GM12878 (cell line): ENCODE data around the gene KIAA1143. TPM values are rescaled to one million over a fixed set of nuclear protein-coding genes. Genes with fewer than 3 reads are reported as not detected.

Experiments used
- ATAC-seq: fragments of 200-7000 bp; cut with Tn5 transposase; 3 replicates; pipeline ENCODE4 v1.9.1; 2020; ENCODE audit warnings: mild to moderate bottlenecking, moderate library complexity
- Bru-seq: library from RNA; stranded (reverse); fragments of 400-500 nt; gene quantifications from one replicate; lab custom pipeline; 2021; lab: Mats Ljungman, UMichigan
- BruChase-seq, 2 experiments: library from RNA; stranded (reverse); fragments of 400-500 nt; gene quantifications; one replicate each; lab custom pipeline; 2021; lab: Mats Ljungman, UMichigan
- BruUV-seq: library from RNA; stranded (reverse); fragments of 400-500 nt; replicated peaks from 2 replicates; lab custom pipeline; 2021; lab: Mats Ljungman, UMichigan
- CTCF ChIA-PET: fragments of 300-600 bp; sonication (Branson Sonifier 250); formaldehyde crosslinking; extraction: SDS; loops from one replicate; lab custom pipeline; 2021; ENCODE audit warnings: inconsistent platforms; lab: Yijun Ruan, JAX
- POLR2A ChIA-PET: fragments of 350-600 bp; formaldehyde crosslinking; extraction: SDS; loops from one replicate; lab custom pipeline; 2021; ENCODE audit warnings: inconsistent platforms; lab: Charles Lee
- RAD21 ChIA-PET: fragments of 300-600 bp; sonication (Branson Sonifier 250); formaldehyde crosslinking; loops from one replicate; lab custom pipeline; 2023; ENCODE audit warnings: antibody characterized with exemption; ENCODE audit not compliant: unreplicated experiment; lab: Charles Lee
- SMC1A ChIA-PET: fragments of 300-600 bp; sonication (Branson Sonifier 250); formaldehyde crosslinking; loops from one replicate; lab custom pipeline; 2023; ENCODE audit not compliant: unreplicated experiment, uncharacterized antibody; lab: Charles Lee
- DNase-seq: peaks from one replicate; pipeline ENCODE4 v3.0.0-alpha.2; 2011; ENCODE audit warnings: low read depth, low spot score
- FAIRE-seq: peaks from 3 replicates; lab custom pipeline; 2011; peaks lifted over from hg19 to GRCh38; lab: Jason Lieb, UNC
- H2AFZ ChIP-seq: 2 replicates; pipeline ENCODE4 v1.6.0; 2011; ENCODE audit warnings: low read depth, low read length, control low read depth; ENCODE audit not compliant: control insufficient read depth
- H3K27ac ChIP-seq: 2 replicates; pipeline ENCODE4 v1.5.1; 2011; ENCODE audit warnings: control low read depth; ENCODE audit not compliant: control insufficient read depth, insufficient read depth
- H3K27me3 ChIP-seq, 2 experiments: replicated peaks in 1 of 2; 2 replicates each; pipeline versions ENCODE4 v1.6.0 to v1.6.1; 2011; ENCODE audit warnings: low read length in 1 of 2; ENCODE audit not compliant: control insufficient read depth in 2 of 2, insufficient read depth in 2 of 2
- H3K36me3 ChIP-seq, 2 experiments: 2 replicates each; pipeline ENCODE4 v1.5.1; 2011; ENCODE audit warnings: low read length in 1 of 2; ENCODE audit not compliant: control insufficient read depth in 2 of 2, insufficient read depth in 2 of 2
- H3K4me1 ChIP-seq: 2 replicates; pipeline ENCODE4 v1.6.1; 2011; ENCODE audit warnings: mild to moderate bottlenecking, low read length, moderate library complexity, mixed read lengths; ENCODE audit not compliant: control insufficient read depth, insufficient read depth
- H3K4me2 ChIP-seq: 2 replicates; pipeline ENCODE4 v1.6.0; 2011; ENCODE audit warnings: control low read depth; ENCODE audit not compliant: control insufficient read depth, insufficient read depth
- H3K4me3 ChIP-seq: fragments of 200-600 bp; sonication (generic); 2 replicates; pipeline ENCODE4 v1.5.1; 2016
- H3K79me2 ChIP-seq: 2 replicates; pipeline ENCODE4 v1.6.0; 2011; ENCODE audit warnings: low read length; ENCODE audit not compliant: control insufficient read depth, insufficient read depth
- H3K9ac ChIP-seq: 2 replicates; pipeline ENCODE4 v1.8.0; 2011; ENCODE audit warnings: low read length, control low read depth, mixed read lengths; ENCODE audit not compliant: control insufficient read depth, insufficient read depth
- H3K9me3 ChIP-seq: replicated peaks from 3 replicates; pipeline ENCODE4 v1.5.1; 2011; ENCODE audit warnings: mild to moderate bottlenecking, low read length; ENCODE audit not compliant: control insufficient read depth, insufficient read depth
- H4K20me1 ChIP-seq: 2 replicates; pipeline ENCODE4 v1.6.0; 2011; ENCODE audit not compliant: control insufficient read depth, insufficient read depth
- HDAC2 ChIP-seq: fragments of 200-600 bp; sonication (generic); IDR thresholded peaks from 2 replicates; pipeline ENCODE4 v1.6.1; 2017
- JUND ChIP-seq: IDR thresholded peaks from 2 replicates; pipeline ENCODE4 v1.6.1; 2012; ENCODE audit warnings: low read depth, mild to moderate bottlenecking, low read length, improper control_type of control experiment, moderate library complexity
- POU2F2 ChIP-seq: IDR thresholded peaks from 3 replicates; pipeline ENCODE4 v1.6.1; 2011; ENCODE audit warnings: low read depth, mild to moderate bottlenecking, low read length, borderline replicate concordance
- TBL1XR1 ChIP-seq: IDR thresholded peaks from 2 replicates; pipeline ENCODE4 v1.6.1; 2012; ENCODE audit warnings: low read depth, low read length, improper control_type of control experiment
- WRNIP1 ChIP-seq: IDR thresholded peaks from 2 replicates; pipeline ENCODE4 v1.6.1; 2011; ENCODE audit warnings: low read depth, low read length, improper control_type of control experiment, borderline replicate concordance
- WGBS: methylation state at CpG from one replicate; pipeline ENCODE4 v1.1.6; 2016; ENCODE audit warnings: low lambda C conversion rate; ENCODE audit not compliant: insufficient replicate concordance, insufficient coverage; ENCODE audit errors: missing lambda C conversion rate; 5-methylcytosine and 5-hydroxymethylcytosine counted together
- in situ Hi-C: fragments of 300-500 bp; cut with MboI; formaldehyde crosslinking; loops from 9 replicates; pipeline ENCODE4 v1.14.3; 2018; ENCODE audit warnings: mixed read lengths
- intact Hi-C: fragments of 100-400 bp; cut with micrococcal nuclease; formaldehyde crosslinking; loops from one replicate; pipeline ENCODE4 v1.14.2; 2022; ENCODE audit not compliant: unreplicated experiment
- long read RNA-seq, 2 experiments: library from polyadenylated mRNA; unstranded; transcript quantifications; one replicate each; pipeline ENCODE4 v2.0.0, GENCODE V29; 2019 to 2020
- polyA minus RNA-seq, 3 experiments: library from RNA; depleted of rRNA, polyadenylated mRNA; stranded (reverse); fragments of >200 nt; gene quantifications; 2 replicates each; pipeline ENCODE4 v1.2.3, GENCODE V29; 2011
- polyA plus RNA-seq, 11 experiments: library from polyadenylated mRNA; depleted of rRNA in 4 of 11; unstranded in 6 of 11; stranded (reverse) in 5 of 11; fragments of >200 nt; fragmentation: Nextera tagmentation in 4 of 11; fragmentation: Illumina TruSeq in 1 of 11; extraction: Ambion mirVana in 4 of 11; extraction: Trizol in 1 of 11; gene quantifications; 1 replicate in 1 of 11; 2 replicates in 10 of 11; pipeline versions ENCODE4 v1.2.1 to v1.2.3, GENCODE V29; 2011 to 2016; ENCODE audit warnings: inconsistent platforms in 2 of 11, missing spikeins in 2 of 11, low read depth in 1 of 11
- total RNA-seq, 4 experiments: library from RNA; depleted of rRNA in 3 of 4; stranded (reverse); fragments of >200 nt in 3 of 4; fragmentation: Illumina TruSeq in 1 of 4; extraction: Trizol in 1 of 4; gene quantifications; 2 replicates each; pipeline versions ENCODE4 v1.2.1 to v1.2.3, GENCODE V29; 2013 to 2021
- TF ChIP-seq, protein P1 (sequence below): fragments of 450-650 bp; IDR thresholded peaks from 2 replicates; pipeline ENCODE4 v1.6.1; 2017; ENCODE audit warnings: mild to moderate bottlenecking, moderate library complexity
- TF ChIP-seq, protein P2 (sequence below): IDR thresholded peaks from 2 replicates; pipeline ENCODE4 v1.6.1; 2011; ENCODE audit warnings: borderline replicate concordance, low read depth, mild to moderate bottlenecking, moderate library complexity, mixed read lengths, low read length; ENCODE audit not compliant: insufficient read depth; ENCODE audit errors: extremely low read length
- TF ChIP-seq, protein P3 (sequence below): fragments of 450-650 bp; IDR thresholded peaks from 2 replicates; pipeline ENCODE4 v1.6.1; 2018; ENCODE audit warnings: mild to moderate bottlenecking, low read depth, moderate library complexity; ENCODE audit not compliant: partially characterized antibody

Gene KIAA1143
- 11.6 and 11.8 TPM in 2 replicates for total RNA-seq (2013; cell fraction: nucleolus; rRNA removed)
- total RNA-seq (2014; rRNA removed), result 25.3 and 28.7 TPM in 2 replicates
- 35.1 and 37.6 TPM in 2 replicates for total RNA-seq (2014; rRNA removed; fragmentation: Illumina TruSeq; extraction: Trizol)
- 26.6 and 29.7 TPM in 2 replicates for total RNA-seq (2021)
- 5.1 TPM for polyA plus RNA-seq (2011; ENCODE audit: low read depth)
- 19.3 and 30.8 TPM in 2 replicates for polyA plus RNA-seq (2011; rRNA removed)
- polyA plus RNA-seq (2011; cell fraction: cytosol; rRNA removed), result 7.6 and 8.6 TPM in 2 replicates
- polyA plus RNA-seq (2011; cell fraction: nucleus; rRNA removed), result 5.0 and 5.6 TPM in 2 replicates
- polyA plus RNA-seq (2012), result 9.3 and 15.7 TPM in 2 replicates
- 34.8 and 47.1 TPM in 2 replicates for polyA plus RNA-seq (2014; fragmentation: Illumina TruSeq; extraction: Trizol)
- polyA plus RNA-seq (2014; fragmentation: Nextera tagmentation; extraction: Ambion mirVana), result 10 to 100 TPM; 22.5 to 27.1 TPM
- 10.8 and 11.4 TPM in 2 replicates for polyA plus RNA-seq (2014; rRNA removed)
- polyA plus RNA-seq (2016; fragmentation: Nextera tagmentation; extraction: Ambion mirVana), result 10 to 100 TPM; 30.8 to 31.6 TPM
- 19.8 and 21.7 TPM in 2 replicates for polyA minus RNA-seq (2011; rRNA and poly(A)+ RNA removed)
- polyA minus RNA-seq (2011; cell fraction: cytosol; rRNA and poly(A)+ RNA removed), result 9.5 and 10.6 TPM in 2 replicates
- polyA minus RNA-seq (2011; cell fraction: nucleus; rRNA and poly(A)+ RNA removed), result 3.6 and 3.7 TPM in 2 replicates
- percentile 92 among the genes with signal in this experiment for Bru-seq, nascent RNA
- BruChase-seq, experiment 1, labeled RNA remaining after a 6-hour chase, result percentile 86 among the genes with signal in this experiment
- percentile 90 among the genes with signal in this experiment for BruChase-seq, experiment 2, labeled RNA remaining after a 2-hour chase
- long read RNA-seq, experiment 1, full-length matches to known transcripts, result 16 of 21 reads
- long read RNA-seq, experiment 1, partial matches to known transcripts, result 0 of 21 reads
- long read RNA-seq, experiment 1, other reads (novel, unspliced or antisense), result 5 of 21 reads
- long read RNA-seq, experiment 2, full-length matches to known transcripts, result 107 of 126 reads
- long read RNA-seq, experiment 2, partial matches to known transcripts, result 1 of 126 reads
- long read RNA-seq, experiment 2, other reads (novel, unspliced or antisense), result 18 of 126 reads

GRCh38 chr3:44761424-44762169, at the start of gene KIAA1143, which contains the start of gene KIF15:
KIAA1143 (minus strand) TSS chr3:44761619; CDS start chr3:44761602, 17 bp downstream.
KIF15 (plus strand) TSS chr3:44761794; CDS start chr3:44761866, 72 bp downstream.
- ChIA-PET CTCF (interaction anchor here (0.6 to 1.0 kb wide), 5 partner anchors 16 to 216 kb away, joined by 3 to 5 read pairs (median 4); no protein-coding TSS in a partner anchor), SMC1A (interaction anchor here (1.7 kb wide), 1 partner anchor 76 kb away, joined by 6 read pairs; no protein-coding TSS in a partner anchor), POLR2A (interaction anchor here (0.9 to 1.7 kb wide), 4 partner anchors 10 to 221 kb away, joined by 3 to 8 read pairs (median 6); partner anchors contain the start of gene ZNF501), RAD21 (interaction anchor here (1.2 to 1.6 kb wide), 3 partner anchors 152 to 279 kb away, joined by 3 to 4 read pairs (median 4); no protein-coding TSS in a partner anchor)
- Histone ChIP-seq H3K9me3 (peaks cover 27% of the 10 kb centered on the region), H4K20me1 (no peaks in the 10 kb centered on the region), H3K4me1 (0 out of 2 replicates have a peak, but pooled peaks cover 4% of the 10 kb centered on the region), H3K4me2 (peak within 1 kb of the TSS; percentile 83), H3K36me3 (0 out of 4 replicates have a peak, but pooled peaks cover 0 to 4% of the 10 kb centered on the region in 2 experiments), H3K79me2 (peaks cover 50% of the 10 kb centered on the region), H3K4me3 (peak within 1 kb of the TSS; percentile 79), H2AFZ (peak within 1 kb of the TSS; percentile 74), H3K27ac (peak within 1 kb of the TSS; percentile 93), H3K9ac (peak within 1 kb of the TSS; percentile 99), H3K27me3 (no peaks in the 10 kb centered on the region)
- FAIRE-seq (peak; percentile 38), DNase-seq (peak; percentile 77), ATAC-seq (peak; percentile 95)
- intact Hi-C loops (loop anchor here (10.0 kb wide), 1 partner anchor 117 kb away; the partner anchor contains the start of gene ZNF35), in situ Hi-C loops (no loop called here)
- WGBS, result under 1% methylated on average over 64 of the region's 64 CpGs
- BruUV-seq, result TSS peak; percentile 87
- TF ChIP-seq TBL1XR1, result 0 out of 2 replicates have a peak, but pooled peaks have one; percentile 76
- peak; percentile 94 for TF ChIP-seq POU2F2
- TF ChIP-seq, protein P1, sequence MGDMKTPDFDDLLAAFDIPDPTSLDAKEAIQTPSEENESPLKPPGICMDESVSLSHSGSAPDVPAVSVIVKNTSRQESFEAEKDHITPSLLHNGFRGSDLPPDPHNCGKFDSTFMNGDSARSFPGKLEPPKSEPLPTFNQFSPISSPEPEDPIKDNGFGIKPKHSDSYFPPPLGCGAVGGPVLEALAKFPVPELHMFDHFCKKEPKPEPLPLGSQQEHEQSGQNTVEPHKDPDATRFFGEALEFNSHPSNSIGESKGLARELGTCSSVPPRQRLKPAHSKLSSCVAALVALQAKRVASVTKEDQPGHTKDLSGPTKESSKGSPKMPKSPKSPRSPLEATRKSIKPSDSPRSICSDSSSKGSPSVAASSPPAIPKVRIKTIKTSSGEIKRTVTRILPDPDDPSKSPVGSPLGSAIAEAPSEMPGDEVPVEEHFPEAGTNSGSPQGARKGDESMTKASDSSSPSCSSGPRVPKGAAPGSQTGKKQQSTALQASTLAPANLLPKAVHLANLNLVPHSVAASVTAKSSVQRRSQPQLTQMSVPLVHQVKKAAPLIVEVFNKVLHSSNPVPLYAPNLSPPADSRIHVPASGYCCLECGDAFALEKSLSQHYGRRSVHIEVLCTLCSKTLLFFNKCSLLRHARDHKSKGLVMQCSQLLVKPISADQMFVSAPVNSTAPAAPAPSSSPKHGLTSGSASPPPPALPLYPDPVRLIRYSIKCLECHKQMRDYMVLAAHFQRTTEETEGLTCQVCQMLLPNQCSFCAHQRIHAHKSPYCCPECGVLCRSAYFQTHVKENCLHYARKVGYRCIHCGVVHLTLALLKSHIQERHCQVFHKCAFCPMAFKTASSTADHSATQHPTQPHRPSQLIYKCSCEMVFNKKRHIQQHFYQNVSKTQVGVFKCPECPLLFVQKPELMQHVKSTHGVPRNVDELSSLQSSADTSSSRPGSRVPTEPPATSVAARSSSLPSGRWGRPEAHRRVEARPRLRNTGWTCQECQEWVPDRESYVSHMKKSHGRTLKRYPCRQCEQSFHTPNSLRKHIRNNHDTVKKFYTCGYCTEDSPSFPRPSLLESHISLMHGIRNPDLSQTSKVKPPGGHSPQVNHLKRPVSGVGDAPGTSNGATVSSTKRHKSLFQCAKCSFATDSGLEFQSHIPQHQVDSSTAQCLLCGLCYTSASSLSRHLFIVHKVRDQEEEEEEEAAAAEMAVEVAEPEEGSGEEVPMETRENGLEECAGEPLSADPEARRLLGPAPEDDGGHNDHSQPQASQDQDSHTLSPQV, result no peak
- TF ChIP-seq HDAC2, result peak; percentile 89; the same call in 1 of the 2 replicates
- TF ChIP-seq, protein P2, sequence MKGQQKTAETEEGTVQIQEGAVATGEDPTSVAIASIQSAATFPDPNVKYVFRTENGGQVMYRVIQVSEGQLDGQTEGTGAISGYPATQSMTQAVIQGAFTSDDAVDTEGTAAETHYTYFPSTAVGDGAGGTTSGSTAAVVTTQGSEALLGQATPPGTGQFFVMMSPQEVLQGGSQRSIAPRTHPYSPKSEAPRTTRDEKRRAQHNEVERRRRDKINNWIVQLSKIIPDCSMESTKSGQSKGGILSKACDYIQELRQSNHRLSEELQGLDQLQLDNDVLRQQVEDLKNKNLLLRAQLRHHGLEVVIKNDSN, result no peak
- no peak for TF ChIP-seq WRNIP1
- TF ChIP-seq JUND, result peak; percentile 41; the same call in 1 of the 2 replicates
- TF ChIP-seq, protein P3, sequence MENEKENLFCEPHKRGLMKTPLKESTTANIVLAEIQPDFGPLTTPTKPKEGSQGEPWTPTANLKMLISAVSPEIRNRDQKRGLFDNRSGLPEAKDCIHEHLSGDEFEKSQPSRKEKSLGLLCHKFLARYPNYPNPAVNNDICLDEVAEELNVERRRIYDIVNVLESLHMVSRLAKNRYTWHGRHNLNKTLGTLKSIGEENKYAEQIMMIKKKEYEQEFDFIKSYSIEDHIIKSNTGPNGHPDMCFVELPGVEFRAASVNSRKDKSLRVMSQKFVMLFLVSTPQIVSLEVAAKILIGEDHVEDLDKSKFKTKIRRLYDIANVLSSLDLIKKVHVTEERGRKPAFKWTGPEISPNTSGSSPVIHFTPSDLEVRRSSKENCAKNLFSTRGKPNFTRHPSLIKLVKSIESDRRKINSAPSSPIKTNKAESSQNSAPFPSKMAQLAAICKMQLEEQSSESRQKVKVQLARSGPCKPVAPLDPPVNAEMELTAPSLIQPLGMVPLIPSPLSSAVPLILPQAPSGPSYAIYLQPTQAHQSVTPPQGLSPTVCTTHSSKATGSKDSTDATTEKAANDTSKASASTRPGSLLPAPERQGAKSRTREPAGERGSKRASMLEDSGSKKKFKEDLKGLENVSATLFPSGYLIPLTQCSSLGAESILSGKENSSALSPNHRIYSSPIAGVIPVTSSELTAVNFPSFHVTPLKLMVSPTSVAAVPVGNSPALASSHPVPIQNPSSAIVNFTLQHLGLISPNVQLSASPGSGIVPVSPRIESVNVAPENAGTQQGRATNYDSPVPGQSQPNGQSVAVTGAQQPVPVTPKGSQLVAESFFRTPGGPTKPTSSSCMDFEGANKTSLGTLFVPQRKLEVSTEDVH, result peak; percentile 77
